K562 (cell line): ENCODE data around the gene SH3BP5. TPM values are rescaled to one million over a fixed set of nuclear protein-coding genes. Genes with fewer than 3 reads are reported as not detected.

ENCODE experiments used
- ETV6 ChIP-seq, 3 experiments: fragments of 150-350 bp in 1 of 3; sonication (generic) in 1 of 3; formaldehyde crosslinking in 1 of 3; IDR thresholded peaks; 2 replicates each; pipeline versions ENCODE4 v1.6.1 to v1.8.0; 2014 to 2022; ENCODE audit warnings: borderline replicate concordance in 2 of 3, low read depth in 2 of 3, antibody characterized with exemption in 1 of 3, low read length in 1 of 3, mild to moderate bottlenecking in 1 of 3, missing genetic modification reagents in 1 of 3
- FOXO4 ChIP-seq: fragments of 450-650 bp; formaldehyde crosslinking; IDR thresholded peaks from 2 replicates; pipeline ENCODE4 v1.4.0; 2020; ENCODE audit warnings: mild to moderate bottlenecking, moderate library complexity
- GABPB2 ChIP-seq: fragments of 250-450 bp; sonication (Bioruptor Pico); conservative IDR thresholded peaks from 2 replicates; pipeline ENCODE4 v1.5.1; 2021; ENCODE audit warnings: mild to moderate bottlenecking
- HDAC2 ChIP-seq: fragments of 450-650 bp; IDR thresholded peaks from 2 replicates; pipeline ENCODE4 v1.6.1; 2016; ENCODE audit warnings: mild to moderate bottlenecking
- HIVEP1 ChIP-seq: fragments of 250-450 bp; sonication (Bioruptor Pico); IDR thresholded peaks from 2 replicates; pipeline ENCODE4 v1.4.0; 2020; ENCODE audit warnings: mild to moderate bottlenecking
- KAT7 ChIP-seq: sonication (generic); formaldehyde crosslinking; IDR thresholded peaks from 2 replicates; pipeline ENCODE4 v1.8.0; 2022; ENCODE audit warnings: missing genetic modification reagents, mild to moderate bottlenecking, borderline replicate concordance
- KDM1A ChIP-seq, 2 experiments: fragments of 450-650 bp; IDR thresholded peaks; 2 replicates each; pipeline ENCODE4 v1.6.1; 2016; ENCODE audit warnings: mild to moderate bottlenecking in 2 of 2
- KLF10 ChIP-seq: fragments of 250-450 bp; sonication (Bioruptor Pico); IDR thresholded peaks from 2 replicates; pipeline ENCODE4 v1.6.1; 2021; ENCODE audit warnings: matching md5 sums
- NR3C1 ChIP-seq: sonication (generic); formaldehyde crosslinking; IDR thresholded peaks from 2 replicates; pipeline ENCODE4 v1.8.1; 2022; ENCODE audit warnings: missing genetic modification reagents
- NUFIP1 ChIP-seq: fragments of 450-650 bp; IDR thresholded peaks from 2 replicates; pipeline ENCODE4 v1.6.1; 2018; ENCODE audit not compliant: partially characterized antibody
- RFX7 ChIP-seq: fragments of 250-450 bp; sonication (Bioruptor Pico); IDR thresholded peaks from 2 replicates; pipeline ENCODE4 v1.5.1; 2021; ENCODE audit warnings: mild to moderate bottlenecking
- SP2 ChIP-seq: IDR thresholded peaks from 2 replicates; pipeline ENCODE4 v1.6.1; 2011; ENCODE audit warnings: mild to moderate bottlenecking, low read depth, low read length, moderate library complexity; ENCODE audit not compliant: poor library complexity, severe bottlenecking; ENCODE audit errors: extremely low read depth
- TAF1 ChIP-seq: IDR thresholded peaks from 2 replicates; pipeline ENCODE4 v1.6.1; 2011; ENCODE audit warnings: mild to moderate bottlenecking, low read length, moderate library complexity; ENCODE audit not compliant: insufficient read depth, control insufficient read depth, severe bottlenecking; ENCODE audit errors: extremely low read depth
- TAF9B ChIP-seq: fragments of 450-650 bp; IDR thresholded peaks from 2 replicates; pipeline ENCODE4 v1.6.1; 2018; ENCODE audit warnings: mild to moderate bottlenecking; ENCODE audit not compliant: partially characterized antibody
- XRCC4 ChIP-seq: IDR thresholded peaks from one replicate; pipeline ENCODE4 v1.6.1; 2011; ENCODE audit not compliant: insufficient read depth, insufficient read length; ENCODE audit errors: extremely low read depth
- ZHX1 ChIP-seq: fragments of 150-350 bp; conservative IDR thresholded peaks from 2 replicates; pipeline ENCODE4 v1.6.1; 2014; ENCODE audit warnings: low read length
- ZNF140 ChIP-seq: fragments of 250-450 bp; sonication (Bioruptor Pico); IDR thresholded peaks from 2 replicates; pipeline ENCODE4 v1.8.0; 2021; ENCODE audit warnings: moderate library complexity, mild to moderate bottlenecking, inconsistent platforms
- ZNF436 ChIP-seq: fragments of 250-450, 450-650 bp; sonication (Bioruptor Pico); formaldehyde crosslinking; IDR thresholded peaks from 2 replicates; pipeline ENCODE4 v1.7.0; 2020; ENCODE audit warnings: mild to moderate bottlenecking
- ZNF589 ChIP-seq: fragments of 200-800 bp; sonication (Bioruptor generic); IDR thresholded peaks from 2 replicates; pipeline ENCODE4 v1.6.1; 2016; ENCODE audit warnings: low read depth, missing genetic modification characterization, missing compliant biosample characterization
- polyA plus RNA-seq, 8 experiments: library from polyadenylated mRNA; depleted of rRNA in 4 of 8; stranded (reverse) in 5 of 8; unstranded in 3 of 8; fragments of >200 nt; fragmentation: Nextera tagmentation in 2 of 8; fragmentation: Illumina TruSeq in 1 of 8; extraction: Ambion mirVana in 2 of 8; extraction: Trizol in 1 of 8; gene quantifications; 2 replicates each; pipeline versions ENCODE4 v1.2.1 to v1.2.3, GENCODE V29; 2011 to 2014; ENCODE audit warnings: inconsistent platforms in 1 of 8, missing spikeins in 1 of 8
- total RNA-seq, 7 experiments: library from RNA; depleted of rRNA in 6 of 7; stranded (reverse); fragments of >200 nt in 6 of 7; fragmentation: Illumina TruSeq in 2 of 7; extraction: Trizol in 2 of 7; gene quantifications; 2 replicates each; pipeline versions ENCODE4 v1.2.1 to v1.2.3, GENCODE V29; 2011 to 2021; ENCODE audit warnings: low replicate concordance in 1 of 7
- TF ChIP-seq, protein P1 (sequence below): fragments of 250-450 bp; sonication (Bioruptor Pico); IDR thresholded peaks from 2 replicates; pipeline ENCODE4 v1.5.0; 2021; ENCODE audit warnings: mild to moderate bottlenecking, borderline replicate concordance
- TF ChIP-seq, protein P2 (sequence below), 2 experiments: fragments of 250-450 bp in 1 of 2; fragments of 450-650 bp in 1 of 2; sonication (Bioruptor Pico) in 1 of 2; IDR thresholded peaks; 2 replicates each; pipeline versions ENCODE4 v1.6.1 to v1.8.0; 2016 to 2021; ENCODE audit warnings: mild to moderate bottlenecking in 2 of 2, moderate library complexity in 2 of 2, missing compliant biosample characterization in 1 of 2, missing genetic modification characterization in 1 of 2

Gene SH3BP5
- total and polyA plus RNA-seq, 9 of the 15 experiments (the other 6 are each of a cell fraction or from before 2014, with no cell fraction given) = 2.9 to 29.0 (median 14.9) TPM

- TF ChIP-seq, protein P1, sequence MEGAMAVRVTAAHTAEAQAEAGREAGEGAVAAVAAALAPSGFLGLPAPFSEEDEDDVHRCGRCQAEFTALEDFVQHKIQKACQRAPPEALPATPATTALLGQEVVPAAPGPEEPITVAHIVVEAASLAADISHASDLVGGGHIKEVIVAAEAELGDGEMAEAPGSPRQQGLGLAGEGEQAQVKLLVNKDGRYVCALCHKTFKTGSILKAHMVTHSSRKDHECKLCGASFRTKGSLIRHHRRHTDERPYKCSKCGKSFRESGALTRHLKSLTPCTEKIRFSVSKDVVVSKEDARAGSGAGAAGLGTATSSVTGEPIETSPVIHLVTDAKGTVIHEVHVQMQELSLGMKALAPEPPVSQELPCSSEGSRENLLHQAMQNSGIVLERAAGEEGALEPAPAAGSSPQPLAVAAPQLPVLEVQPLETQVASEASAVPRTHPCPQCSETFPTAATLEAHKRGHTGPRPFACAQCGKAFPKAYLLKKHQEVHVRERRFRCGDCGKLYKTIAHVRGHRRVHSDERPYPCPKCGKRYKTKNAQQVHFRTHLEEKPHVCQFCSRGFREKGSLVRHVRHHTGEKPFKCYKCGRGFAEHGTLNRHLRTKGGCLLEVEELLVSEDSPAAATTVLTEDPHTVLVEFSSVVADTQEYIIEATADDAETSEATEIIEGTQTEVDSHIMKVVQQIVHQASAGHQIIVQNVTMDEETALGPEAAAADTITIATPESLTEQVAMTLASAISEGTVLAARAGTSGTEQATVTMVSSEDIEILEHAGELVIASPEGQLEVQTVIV (CRISPR knock-in tag) = no peak
- TF ChIP-seq HDAC2 = peak; percentile 96
- no peak for TF ChIP-seq NR3C1
- no peak for TF ChIP-seq ZNF436 (CRISPR knock-in tag)
- TF ChIP-seq ZNF140 (CRISPR knock-in tag) = no peak
- peak; percentile 24; the same call in 1 of the 2 replicates for TF ChIP-seq HIVEP1 (CRISPR knock-in tag)
- TF ChIP-seq ZHX1 = no peak
- no peak for TF ChIP-seq FOXO4
- TF ChIP-seq, protein P2, sequence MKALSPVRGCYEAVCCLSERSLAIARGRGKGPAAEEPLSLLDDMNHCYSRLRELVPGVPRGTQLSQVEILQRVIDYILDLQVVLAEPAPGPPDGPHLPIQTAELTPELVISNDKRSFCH (CRISPR knock-in tag; IDR thresholded peaks at IDR 0.05) = no peak
- TF ChIP-seq, protein P2 (tag; IDR thresholded peaks at IDR 0.05) = peak; percentile 93
- TF ChIP-seq KAT7 (CRISPR knock-in tag) = no peak
- no peak for TF ChIP-seq RFX7 (CRISPR knock-in tag)
- TF ChIP-seq NUFIP1 = peak; percentile 26
- peak; percentile 90 to 94 for TF ChIP-seq KDM1A (IDR thresholded peaks at IDR 0.05)
- peak in 1 of 2 experiments; percentile 92; a peak in 3 of 4 replicates for TF ChIP-seq ETV6 (IDR thresholded peaks at IDR 0.05; ENCODE audit: borderline replicate concordance in 1 of 2, low read depth in 2 of 2, low read length in 1 of 2)
- TF ChIP-seq ETV6 (CRISPR knock-in tag; IDR thresholded peaks at IDR 0.05; ENCODE audit: borderline replicate concordance) = no peak
- peak; percentile 30 for TF ChIP-seq TAF1
- TF ChIP-seq XRCC4 = no peak
- no peak for TF ChIP-seq ZNF589 (CRISPR knock-in tag)
- no peak for TF ChIP-seq TAF9B
- TF ChIP-seq SP2 = no peak
- no peak for TF ChIP-seq KLF10 (CRISPR knock-in tag)
- no peak for TF ChIP-seq GABPB2
These were observed 27.0 kb downstream of the SH3BP5 start (continued) for GRCh38 chr3:15305359-15305844.
